Activated CD4-positive, CD25-positive, alpha-beta regulatory T cell treated with anti-CD3 and anti-CD28 coated beads, Interleukin-2, amount 50 U/mL, for 16 hours (primary cell): ENCODE results near the gene PRXL2B.
A peak's percentile ranks its signal among the peaks of the same experiment; 100 is the strongest.
"Not testable (repeated sequence)": the region's sequence is repeated elsewhere in the genome, so short reads cannot be mapped to it uniquely, and the experiment has no call there.

Source experiments
- DNase-seq: peaks from one replicate; pipeline ENCODE4 v3.0.0-alpha.2; 2020; ENCODE audit warnings: low read depth, low spot score

Gene PRXL2B

GRCh38 chr1:2586154-2587070 is at the start of gene PRXL2B:
PRXL2B (plus strand) TSS chr1:2586777; CDS start chr1:2586886, 109 bp downstream.
- DNase-seq, result peak; percentile 89

- no peak for DNase-seq
Observed at GRCh38 chr1:2537784-2538115, 48.8 kb upstream of the PRXL2B start.

GRCh38 chr1:2538376-2538775 is 48.2 kb upstream of the PRXL2B start:
- no peak for DNase-seq

- no peak for DNase-seq
Observed at GRCh38 chr1:2538872-2539271, 47.7 kb upstream of the PRXL2B start.

GRCh38 chr1:2539312-2539907 is 47.2 kb upstream of the PRXL2B start:
- no peak for DNase-seq

GRCh38 chr1:2540816-2541492 is 45.6 kb upstream of the PRXL2B start:
- no peak for DNase-seq

GRCh38 chr1:2541619-2542245 is 44.8 kb upstream of the PRXL2B start:
- DNase-seq, result no peak

GRCh38 chr1:2542246-2542915 is 44.2 kb upstream of the PRXL2B start:
- no peak for DNase-seq

GRCh38 chr1:2543543-2544092 is 43.0 kb upstream of the PRXL2B start:
- no peak for DNase-seq

- DNase-seq, result no peak
Observed at GRCh38 chr1:2544093-2544874, 42.3 kb upstream of the PRXL2B start.

GRCh38 chr1:2544875-2545640 is 41.5 kb upstream of the PRXL2B start:
- no peak for DNase-seq

- DNase-seq, result peak; percentile 76
Observed at GRCh38 chr1:2545754-2546514, 40.6 kb upstream of the PRXL2B start.

- DNase-seq, result peak; percentile 76
Observed at GRCh38 chr1:2546515-2547209, 39.9 kb upstream of the PRXL2B start.

GRCh38 chr1:2547210-2548067 is 39.1 kb upstream of the PRXL2B start:
- no peak for DNase-seq

GRCh38 chr1:2548068-2548589 is 38.4 kb upstream of the PRXL2B start:
- DNase-seq, result peak; percentile 69

GRCh38 chr1:2549367-2550029 is 37.1 kb upstream of the PRXL2B start:
- DNase-seq, result not testable (repeated sequence)
